CD4-positive, alpha-beta memory T cell (primary cell): Measurements from ENCODE around the gene ECSCR. TPM values are rescaled to one million over a fixed set of nuclear protein-coding genes. Genes with fewer than 3 reads are reported as not detected.

Experiments
- CTCF ChIA-PET: fragments of 350-600 bp; sonication (Branson Sonifier 250); formaldehyde crosslinking; loops from one replicate; lab custom pipeline; 2021; ENCODE audit warnings: inconsistent platforms; ENCODE audit not compliant: partially characterized antibody; lab: Charles Lee
- POLR2A ChIA-PET: fragments of 350-600 bp; sonication (Branson Sonifier 250); formaldehyde crosslinking; loops from one replicate; lab custom pipeline; 2021; ENCODE audit not compliant: partially characterized antibody; lab: Charles Lee
- DNase-seq, 5 donors: peaks; one replicate each; pipeline versions ENCODE4 v3.0.0 to v3.0.0-alpha.2; 2020 to 2022; ENCODE audit warnings: mixed read lengths in 1 of 5
- H3K27ac ChIP-seq: one replicate; pipeline ENCODE4 v1.7.0; 2013; ENCODE audit warnings: low read depth, low read length
- H3K27me3 ChIP-seq: 2 replicates; pipeline ENCODE4 v1.7.0; 2013; ENCODE audit warnings: mild to moderate bottlenecking, low read length, moderate library complexity; ENCODE audit not compliant: insufficient read depth
- H3K36me3 ChIP-seq: 2 replicates; pipeline ENCODE4 v1.7.0; 2013; ENCODE audit warnings: mild to moderate bottlenecking, low read length, moderate library complexity; ENCODE audit not compliant: insufficient read depth
- H3K4me1 ChIP-seq: 2 replicates; pipeline ENCODE4 v1.7.0; 2013; ENCODE audit warnings: mild to moderate bottlenecking, low read length, moderate library complexity; ENCODE audit not compliant: insufficient read depth
- H3K4me3 ChIP-seq, 2 donors: one replicate each; pipeline ENCODE4 v1.7.0; 2013; ENCODE audit warnings: low read length in 2 of 2, mild to moderate bottlenecking in 1 of 2
- H3K9me3 ChIP-seq, 2 donors: one replicate each; pipeline ENCODE4 v1.7.0; 2013; ENCODE audit warnings: low read length in 2 of 2, control low read depth in 1 of 2; ENCODE audit not compliant: control insufficient read depth in 1 of 2
- H3K27ac Mint-ChIP-seq, 7 donors: one replicate each; pipeline ENCODE4 v1.8.0; 2020 to 2021; ENCODE audit warnings: mixed read lengths in 7 of 7, mild to moderate bottlenecking in 6 of 7, inconsistent platforms in 3 of 7, moderate library complexity in 3 of 7
- H3K27me3 Mint-ChIP-seq, 2 donors: one replicate each; pipeline ENCODE4 v1.8.0; 2020 to 2021; ENCODE audit warnings: mixed read lengths in 2 of 2
- H3K36me3 Mint-ChIP-seq, 2 donors: one replicate each; pipeline ENCODE4 v1.8.0; 2020 to 2021; ENCODE audit warnings: mixed read lengths in 2 of 2, inconsistent platforms in 1 of 2, mild to moderate bottlenecking in 1 of 2
- H3K4me1 Mint-ChIP-seq, 4 donors: one replicate each; pipeline ENCODE4 v1.8.0; 2020 to 2021; ENCODE audit warnings: mixed read lengths in 4 of 4, mild to moderate bottlenecking in 1 of 4
- H3K4me3 Mint-ChIP-seq, 8 donors: one replicate each; pipeline ENCODE4 v1.8.0; 2020 to 2021; ENCODE audit warnings: mixed read lengths in 8 of 8, mild to moderate bottlenecking in 7 of 8, moderate library complexity in 6 of 8, inconsistent platforms in 3 of 8
- H3K9me3 Mint-ChIP-seq, 8 donors: one replicate each; pipeline ENCODE4 v1.8.0; 2020 to 2021; ENCODE audit warnings: mixed read lengths in 8 of 8, mild to moderate bottlenecking in 5 of 8, inconsistent platforms in 3 of 8, moderate library complexity in 1 of 8
- intact Hi-C: fragments of 100-400 bp; cut with micrococcal nuclease; formaldehyde crosslinking; loops from one replicate; pipeline ENCODE4 v1.15.1; 2023
- polyA plus RNA-seq, 2 donors: library from polyadenylated mRNA; unstranded; fragments of 300-500 nt; fragmentation: Illumina TruSeq; gene quantifications; one replicate each; pipeline ENCODE4 v1.2.3, GENCODE V29; 2021
- total RNA-seq, 2 experiments: library from RNA; stranded (reverse); gene quantifications; one replicate each; pipeline ENCODE4 v1.2.3, GENCODE V29; 2021

Gene ECSCR
- total and polyA plus RNA-seq, 4 experiments from 2014 or later, result 0.32 to 0.33 TPM; not detected in 2

DNA sequence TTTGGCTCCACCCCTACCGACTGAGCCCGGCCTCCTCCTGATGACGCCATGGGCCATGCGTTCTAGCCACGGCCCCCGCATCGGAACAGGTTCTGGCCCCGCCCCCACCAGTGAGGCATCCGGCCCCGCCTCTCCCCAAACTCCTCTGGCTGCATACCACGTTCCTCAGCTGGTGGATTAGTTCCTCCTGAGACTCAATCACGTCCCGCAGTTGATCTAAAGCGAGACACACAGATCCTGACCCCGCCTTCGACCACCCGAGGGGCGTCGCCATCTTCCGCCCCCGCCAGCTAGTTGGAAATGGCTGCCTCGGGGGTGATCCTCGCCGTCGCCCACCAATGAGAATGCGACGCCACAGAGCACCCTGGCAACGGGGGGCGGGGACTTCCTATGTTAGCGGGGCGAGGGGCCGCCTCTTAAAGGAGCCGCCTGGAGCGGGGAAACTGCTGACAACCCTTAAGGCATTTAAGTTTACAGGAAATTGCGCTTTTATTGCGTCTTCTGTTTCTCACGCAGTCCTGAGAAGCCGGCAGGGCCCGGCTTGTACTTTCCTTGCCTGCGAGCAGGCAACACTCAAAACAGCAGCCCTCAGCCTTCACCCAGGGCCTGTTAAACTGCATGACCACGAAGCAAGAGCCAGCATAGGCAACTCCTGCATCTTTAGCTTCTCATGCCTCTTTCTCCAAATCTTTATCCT is 58.6 kb downstream of the ECSCR start, which contains the start of gene SPATA24:
Gene SPATA24 (minus strand): TSS at position 303 of the 697 bp plus-strand sequence. CDS start 29 bp downstream, at position 274.
- intact Hi-C loops, result loop anchor here (1.0 to 10.0 kb wide), 9 partner anchors 11 to 827 kb away; partner anchors contain the start of genes DNAJC18, HSPA9, MATR3 and PAIP2
- peak within 1 kb of the TSS; percentile 85 for H3K27ac ChIP-seq
- H3K4me3 Mint-ChIP-seq, result peak within 1 kb of the TSS; percentile 91 to 99 (median 94)
- no peaks in the 10 kb centered on the region for H3K9me3 ChIP-seq
- ChIA-PET POLR2A (interaction anchor here (0.6 to 4.7 kb wide), 23 partner anchors 10 to 939 kb away, joined by 3 to 49 read pairs (median 5); partner anchors contain the start of genes DNAJC18, EGR1, ETF1 and MATR3), CTCF (interaction anchor here (1.0 to 4.3 kb wide), 10 partner anchors 12 to 232 kb away, joined by 3 to 25 read pairs (median 4); partner anchors contain the start of genes MZB1 and PAIP2)
- peak within 1 kb of the TSS; percentile 91 to 100 (median 99) for H3K27ac Mint-ChIP-seq
- H3K27me3 ChIP-seq, result no peaks in the 10 kb centered on the region
- H3K4me3 ChIP-seq, result peak within 1 kb of the TSS; percentile 71 to 90
- DNase-seq, result peak; percentile 97 to 98 (median 98)
- peaks cover 16 to 31% (median 22%) of the 10 kb centered on the region in 4 donors for H3K4me1 Mint-ChIP-seq
- peaks cover 4 to 5% of the 10 kb centered on the region in 2 donors for H3K36me3 Mint-ChIP-seq
- H3K27me3 Mint-ChIP-seq, result no peaks in the 10 kb centered on the region
- H3K4me1 ChIP-seq, result peaks cover 20% of the 10 kb centered on the region
- peaks cover 0 to 2% (median 0%) of the 10 kb centered on the region in 8 donors for H3K9me3 Mint-ChIP-seq
- no peaks in the 10 kb centered on the region for H3K36me3 ChIP-seq

DNA sequence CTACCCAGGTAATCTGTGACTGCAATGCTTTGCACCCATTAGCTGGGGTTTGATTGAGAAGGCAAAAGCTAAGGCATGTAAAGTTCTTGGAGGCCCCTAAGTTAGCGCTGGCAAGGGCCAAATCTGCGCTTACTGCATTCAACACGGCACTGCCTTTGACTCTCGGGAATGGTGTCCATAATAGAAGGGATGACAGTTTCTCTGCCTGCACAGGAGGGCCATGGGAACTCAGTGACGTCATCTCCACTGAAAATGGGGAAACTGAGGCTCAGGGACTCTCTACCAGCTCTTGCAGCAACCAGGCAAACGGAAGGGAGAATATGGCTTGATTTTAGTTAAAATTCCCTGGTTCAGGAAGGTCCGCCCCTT is 59.1 kb downstream of the ECSCR start:
- Histone ChIP-seq H3K27ac (peak overlapping the region; percentile 85), H3K4me1 (peaks cover 20% of the 10 kb centered on the region), H3K36me3 (no peaks in the 10 kb centered on the region), H3K4me3 (peak overlapping the region; percentile 71 to 90), H3K9me3 (no peaks in the 10 kb centered on the region), H3K27me3 (no peaks in the 10 kb centered on the region)
- H3K9me3 Mint-ChIP-seq, result peaks cover 0 to 2% (median 0%) of the 10 kb centered on the region in 8 donors
- H3K36me3 Mint-ChIP-seq, result peaks cover 4 to 5% of the 10 kb centered on the region in 2 donors
- H3K4me3 Mint-ChIP-seq, result peak overlapping the region; percentile 91 to 99 (median 94)
- H3K27ac Mint-ChIP-seq, result peak overlapping the region; percentile 91 to 100 (median 99)
- intact Hi-C loops, result loop anchor here (5.0 to 10.0 kb wide), 3 partner anchors 206 to 826 kb away; partner anchors contain the start of genes HSPA9 and SIL1
- peaks cover 16 to 31% (median 22%) of the 10 kb centered on the region in 4 donors for H3K4me1 Mint-ChIP-seq
- ChIA-PET CTCF (interaction anchor here (1.0 to 4.3 kb wide), 11 partner anchors 11 to 233 kb away, joined by 3 to 25 read pairs (median 4); partner anchors contain the start of genes MZB1 and PAIP2), POLR2A (interaction anchor here (0.6 to 4.7 kb wide), 23 partner anchors 11 to 938 kb away, joined by 3 to 49 read pairs (median 5); partner anchors contain the start of genes DNAJC18, EGR1, ETF1 and MATR3)
- H3K27me3 Mint-ChIP-seq, result no peaks in the 10 kb centered on the region
- DNase-seq, result no peak

DNA sequence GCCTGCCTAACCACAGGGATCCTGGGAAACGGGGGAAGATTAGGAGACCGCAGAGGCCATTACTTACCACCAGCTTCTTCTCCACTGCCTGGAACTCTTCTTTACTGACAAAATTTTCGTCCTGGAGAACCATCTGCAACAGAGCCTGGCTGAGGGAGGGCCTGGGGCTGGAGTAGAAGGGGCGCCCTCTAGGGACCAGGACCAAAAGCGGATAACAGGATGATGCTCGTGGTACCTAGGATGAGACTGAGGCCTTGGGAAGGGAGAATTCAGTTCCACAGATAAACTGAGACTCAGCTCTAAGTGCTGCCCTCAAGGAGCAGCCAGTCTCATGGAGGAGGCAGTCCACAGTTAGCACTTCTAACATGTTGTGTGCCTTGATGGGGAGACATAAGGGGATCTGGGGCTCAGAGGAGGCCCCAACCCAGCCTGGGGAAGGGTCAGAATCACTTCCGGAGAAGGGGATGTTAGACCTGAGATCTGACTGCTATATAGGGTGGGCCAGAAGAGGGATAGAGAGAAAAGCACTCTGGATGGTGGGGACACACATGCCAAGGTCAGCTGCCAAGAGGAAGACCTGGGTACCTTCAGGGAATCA is 59.9 kb downstream of the ECSCR start:
- H3K36me3 ChIP-seq, result no peaks in the 10 kb centered on the region
- no peak for DNase-seq
- intact Hi-C loops, result loop anchor here (5.0 to 10.0 kb wide), 3 partner anchors 205 to 825 kb away; partner anchors contain the start of genes HSPA9 and SIL1
- H3K36me3 Mint-ChIP-seq, result peaks cover 4 to 5% of the 10 kb centered on the region in 2 donors
- peak overlapping the region; percentile 85 for H3K27ac ChIP-seq
- peak overlapping the region; percentile 60 to 96 (median 94) for H3K4me3 Mint-ChIP-seq
- H3K9me3 ChIP-seq, result no peaks in the 10 kb centered on the region
- peaks cover 0 to 2% (median 0%) of the 10 kb centered on the region in 8 donors for H3K9me3 Mint-ChIP-seq
- CTCF ChIA-PET, result interaction anchor here (0.8 to 4.3 kb wide), 13 partner anchors 9 to 859 kb away, joined by 3 to 25 read pairs (median 3); partner anchors contain the start of genes ETF1, MZB1 and PAIP2
- H3K27me3 ChIP-seq, result no peaks in the 10 kb centered on the region
- peak overlapping the region; percentile 91 to 100 (median 99) for H3K27ac Mint-ChIP-seq
- no peaks in the 10 kb centered on the region for H3K27me3 Mint-ChIP-seq
- peaks cover 16 to 30% (median 22%) of the 10 kb centered on the region in 4 donors for H3K4me1 Mint-ChIP-seq
- H3K4me3 ChIP-seq, result no peak overlapping the region
- peaks cover 20% of the 10 kb centered on the region for H3K4me1 ChIP-seq
- POLR2A ChIA-PET, result interaction anchor here (0.8 to 4.7 kb wide), 12 partner anchors 10 to 938 kb away, joined by 3 to 49 read pairs (median 6); partner anchors contain the start of genes EGR1, MATR3, MZB1 and PAIP2

GRCh38 chr5:139401546-139401945 is 61.0 kb downstream of the ECSCR start:
- H3K4me1 ChIP-seq, result peaks cover 20% of the 10 kb centered on the region
- Mint-ChIP-seq H3K9me3 (peaks cover 0 to 2% (median 0%) of the 10 kb centered on the region in 8 donors), H3K36me3 (peaks cover 4 to 5% of the 10 kb centered on the region in 2 donors), H3K4me3 (peak overlapping the region in 1 of 8 donors; percentile 35), H3K27ac (no peak overlapping the region), H3K4me1 (peaks cover 16 to 26% (median 22%) of the 10 kb centered on the region in 4 donors), H3K27me3 (no peaks in the 10 kb centered on the region)
- no peaks in the 10 kb centered on the region for H3K27me3 ChIP-seq
- ChIA-PET CTCF (interaction anchor here (1.2 to 4.3 kb wide), 3 partner anchors 10 to 151 kb away, joined by 3 to 25 read pairs (median 7); partner anchors contain the start of gene MZB1), POLR2A (interaction anchor here (1.3 to 4.7 kb wide), 2 partner anchors 9 to 108 kb away, joined by 5 to 49 read pairs; partner anchors contain the start of genes MATR3, MZB1 and PROB1)
- H3K27ac ChIP-seq, result no peak overlapping the region
- intact Hi-C loops, result loop anchor here (5.0 to 10.0 kb wide), 3 partner anchors 204 to 824 kb away; partner anchors contain the start of genes HSPA9 and SIL1
- no peaks in the 10 kb centered on the region for H3K36me3 ChIP-seq
- no peak for DNase-seq
- no peaks in the 10 kb centered on the region for H3K9me3 ChIP-seq
- no peak overlapping the region for H3K4me3 ChIP-seq

DNA sequence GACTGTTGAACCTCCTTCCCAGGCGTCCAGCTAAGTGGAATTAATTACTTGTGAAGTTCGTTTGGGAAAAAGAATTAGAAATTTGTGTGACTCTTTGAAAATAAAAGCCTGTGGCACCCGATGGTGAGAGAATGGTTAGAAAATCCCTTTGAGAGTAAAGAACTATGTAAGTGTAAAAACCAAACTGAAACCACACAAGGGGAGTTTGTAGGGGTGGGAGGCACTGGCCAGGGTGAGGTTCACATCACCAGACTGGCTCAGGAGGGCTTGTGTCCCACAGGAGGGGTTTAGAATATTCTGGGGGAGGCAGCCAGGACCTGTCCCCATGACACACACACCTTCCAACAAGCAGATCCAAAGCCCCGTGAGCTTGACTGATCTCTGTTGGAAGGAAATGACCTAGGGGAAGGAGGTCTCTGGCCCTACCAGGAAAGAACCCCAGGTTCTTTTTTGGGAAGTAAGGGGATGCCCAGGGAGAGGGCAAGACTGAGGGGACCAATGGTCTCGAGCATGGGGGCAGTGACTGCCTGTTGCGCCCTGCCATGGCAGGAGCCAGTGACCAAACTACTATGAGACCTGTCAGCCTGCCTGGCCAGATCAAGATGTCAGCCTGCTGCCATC is 62.9 kb downstream of the ECSCR start:
- peaks cover 4 to 5% of the 10 kb centered on the region in 2 donors for H3K36me3 Mint-ChIP-seq
- Histone ChIP-seq H3K27ac (no peak overlapping the region), H3K4me3 (no peak overlapping the region), H3K9me3 (no peaks in the 10 kb centered on the region), H3K27me3 (no peaks in the 10 kb centered on the region), H3K36me3 (no peaks in the 10 kb centered on the region), H3K4me1 (peaks cover 17% of the 10 kb centered on the region)
- peaks cover 16 to 25% (median 21%) of the 10 kb centered on the region in 4 donors for H3K4me1 Mint-ChIP-seq
- H3K27ac Mint-ChIP-seq, result no peak overlapping the region
- H3K9me3 Mint-ChIP-seq, result peaks cover 0 to 2% (median 0%) of the 10 kb centered on the region in 8 donors
- no peaks in the 10 kb centered on the region for H3K27me3 Mint-ChIP-seq
- no peak for DNase-seq
- no peak overlapping the region for H3K4me3 Mint-ChIP-seq
- POLR2A ChIA-PET, result no interaction called here
- intact Hi-C loops, result loop anchor here (5.0 to 10.0 kb wide), 3 partner anchors 202 to 822 kb away; partner anchors contain the start of genes HSPA9 and SIL1
- CTCF ChIA-PET, result no interaction called here
